Colonic mucosa (tissue), 4 donors: ENCODE measurements around the gene NIPSNAP3A. TPM values are rescaled to one million over a fixed set of nuclear protein-coding genes. Genes with fewer than 3 reads are reported as not detected.
"Not testable (repeated sequence)": the region's sequence is repeated elsewhere in the genome, so short reads cannot be mapped to it uniquely, and the experiment has no call there.

Experiments
- DNase-seq: peaks from one replicate; pipeline ENCODE4 v3.0.0-alpha.2; 2020
- H3K27ac ChIP-seq: fragments of 200-600 bp; one replicate; pipeline ENCODE4 v1.8.0; 2021
- H3K27me3 ChIP-seq: fragments of 200-600 bp; one replicate; pipeline ENCODE4 v1.8.0; 2021
- H3K36me3 ChIP-seq: fragments of 200-600 bp; one replicate; pipeline ENCODE4 v1.8.0; 2021
- H3K4me1 ChIP-seq: fragments of 200-600 bp; one replicate; pipeline ENCODE4 v1.8.0; 2021; ENCODE audit warnings: mild to moderate bottlenecking
- H3K4me3 ChIP-seq: fragments of 200-600 bp; one replicate; pipeline ENCODE4 v1.8.0; 2021
- H3K9ac ChIP-seq, 2 donors: one replicate each; pipeline ENCODE4 v1.7.0; 2013; ENCODE audit warnings: control low read depth in 2 of 2, low read depth in 2 of 2, low read length in 2 of 2
- H3K9me3 ChIP-seq: fragments of 200-600 bp; one replicate; pipeline ENCODE4 v1.8.0; 2021
- intact Hi-C: fragments of 100-400 bp; cut with DNase I; formaldehyde crosslinking; loops from one replicate; pipeline ENCODE4 v1.14.1; 2022
- total RNA-seq, 2 donors: library from RNA; stranded (reverse); fragmentation: NEBNext Ultra II Directional in 1 of 2; extraction: Animal tissue kit (Norgen Biotek cat#: 25700) in 1 of 2; gene quantifications; one replicate each; pipeline ENCODE4 v1.2.1, GENCODE V29; 2021
- TF ChIP-seq, protein P1 (sequence below): fragments of 200-600 bp; IDR thresholded peaks from one replicate; pipeline ENCODE4 v1.8.0; 2022; ENCODE audit warnings: antibody characterized with exemption, mild to moderate bottlenecking
- donor health status: healthy.
- donor health status: DM: no; HTN: no; CAD: no.
- donor health status: DM: no; HTN: no; CAD: no.

The NIPSNAP3A gene
- total RNA-seq, 2 donors from 2014 or later, result 25.4 to 49.6 TPM

DNA sequence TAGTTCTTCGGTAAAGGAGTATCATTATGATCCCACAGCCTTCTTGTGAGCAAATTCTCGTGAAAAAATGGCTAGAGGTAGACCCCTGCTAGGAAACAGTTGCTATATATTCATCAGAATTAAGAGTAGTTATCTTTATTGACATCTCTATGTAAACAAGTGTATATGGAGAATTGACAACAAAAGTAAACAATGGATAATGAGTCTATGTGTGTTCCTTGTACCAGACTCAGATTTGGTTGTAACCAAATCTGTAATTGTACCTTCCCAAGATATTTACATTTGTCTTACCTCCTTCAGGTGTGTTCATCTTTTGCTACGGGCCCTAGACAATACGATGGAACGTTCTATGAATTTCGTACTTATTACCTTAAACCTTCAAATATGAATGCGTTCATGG, 18.5 kb downstream of the NIPSNAP3A start:
- no peaks in the 10 kb centered on the region for H3K27me3 ChIP-seq
- H3K27ac ChIP-seq, result no peak overlapping the region
- TF ChIP-seq, protein P1, sequence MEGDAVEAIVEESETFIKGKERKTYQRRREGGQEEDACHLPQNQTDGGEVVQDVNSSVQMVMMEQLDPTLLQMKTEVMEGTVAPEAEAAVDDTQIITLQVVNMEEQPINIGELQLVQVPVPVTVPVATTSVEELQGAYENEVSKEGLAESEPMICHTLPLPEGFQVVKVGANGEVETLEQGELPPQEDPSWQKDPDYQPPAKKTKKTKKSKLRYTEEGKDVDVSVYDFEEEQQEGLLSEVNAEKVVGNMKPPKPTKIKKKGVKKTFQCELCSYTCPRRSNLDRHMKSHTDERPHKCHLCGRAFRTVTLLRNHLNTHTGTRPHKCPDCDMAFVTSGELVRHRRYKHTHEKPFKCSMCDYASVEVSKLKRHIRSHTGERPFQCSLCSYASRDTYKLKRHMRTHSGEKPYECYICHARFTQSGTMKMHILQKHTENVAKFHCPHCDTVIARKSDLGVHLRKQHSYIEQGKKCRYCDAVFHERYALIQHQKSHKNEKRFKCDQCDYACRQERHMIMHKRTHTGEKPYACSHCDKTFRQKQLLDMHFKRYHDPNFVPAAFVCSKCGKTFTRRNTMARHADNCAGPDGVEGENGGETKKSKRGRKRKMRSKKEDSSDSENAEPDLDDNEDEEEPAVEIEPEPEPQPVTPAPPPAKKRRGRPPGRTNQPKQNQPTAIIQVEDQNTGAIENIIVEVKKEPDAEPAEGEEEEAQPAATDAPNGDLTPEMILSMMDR, result no peak
- H3K36me3 ChIP-seq, result no peaks in the 10 kb centered on the region
- no peak overlapping the region for H3K9ac ChIP-seq
- peaks cover 8% of the 10 kb centered on the region for H3K4me1 ChIP-seq
- H3K4me3 ChIP-seq, result no peak overlapping the region
- no peaks in the 10 kb centered on the region for H3K9me3 ChIP-seq
- no peak for DNase-seq
- intact Hi-C loops, result no loop called here

DNA sequence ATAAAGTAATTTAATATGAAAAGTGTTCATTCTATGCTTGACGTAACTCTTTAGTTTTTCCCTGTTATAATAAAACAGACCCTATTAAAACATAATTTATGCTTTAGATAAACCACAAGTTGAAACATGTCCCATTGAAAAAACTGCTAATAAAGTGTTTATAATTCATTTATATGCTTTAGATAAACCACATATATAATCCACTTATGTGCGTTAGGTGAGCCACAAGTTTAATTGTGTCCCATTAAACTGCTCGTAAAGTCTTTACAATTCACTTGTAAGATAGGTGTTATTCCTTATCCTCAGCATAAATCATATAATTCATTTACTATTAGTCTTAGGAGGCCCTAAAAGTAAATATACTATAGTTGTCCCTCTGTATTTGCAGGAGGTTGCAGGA, 20.0 kb downstream of the NIPSNAP3A start:
- H3K4me3 ChIP-seq, result no peak overlapping the region
- H3K36me3 ChIP-seq, result no peaks in the 10 kb centered on the region
- H3K9ac ChIP-seq, result no peak overlapping the region
- intact Hi-C loops, result no loop called here
- no peak for DNase-seq
- no peaks in the 10 kb centered on the region for H3K27me3 ChIP-seq
- TF ChIP-seq, protein P1, result no peak
- no peaks in the 10 kb centered on the region for H3K9me3 ChIP-seq
- peaks cover 8% of the 10 kb centered on the region for H3K4me1 ChIP-seq
- no peak overlapping the region for H3K27ac ChIP-seq

DNA sequence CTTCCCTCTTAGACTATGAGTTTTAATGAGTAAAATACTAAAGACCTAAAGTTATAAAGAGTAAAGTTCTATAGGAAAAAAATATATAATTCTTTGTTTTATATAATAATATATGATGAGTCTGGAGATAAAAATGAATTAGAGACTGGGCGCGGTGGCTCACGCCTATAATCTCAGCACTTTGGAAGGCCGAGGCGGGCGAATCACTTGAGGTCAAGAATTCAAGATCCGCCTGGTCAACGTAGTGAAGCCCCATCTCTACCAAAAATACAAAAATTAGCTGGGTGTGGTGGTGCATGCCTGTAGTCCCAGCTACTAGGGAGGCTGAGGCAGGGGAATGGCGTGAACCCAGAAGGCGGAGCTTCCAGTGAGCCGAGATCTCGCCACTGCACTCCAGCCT, 21.5 kb downstream of the NIPSNAP3A start:
- H3K4me1 ChIP-seq, DNase-seq, H3K27me3 ChIP-seq, H3K36me3 ChIP-seq, H3K9me3 ChIP-seq, H3K27ac ChIP-seq, intact Hi-C loops, H3K4me3 ChIP-seq, H3K9ac ChIP-seq: not testable (repeated sequence)

DNA sequence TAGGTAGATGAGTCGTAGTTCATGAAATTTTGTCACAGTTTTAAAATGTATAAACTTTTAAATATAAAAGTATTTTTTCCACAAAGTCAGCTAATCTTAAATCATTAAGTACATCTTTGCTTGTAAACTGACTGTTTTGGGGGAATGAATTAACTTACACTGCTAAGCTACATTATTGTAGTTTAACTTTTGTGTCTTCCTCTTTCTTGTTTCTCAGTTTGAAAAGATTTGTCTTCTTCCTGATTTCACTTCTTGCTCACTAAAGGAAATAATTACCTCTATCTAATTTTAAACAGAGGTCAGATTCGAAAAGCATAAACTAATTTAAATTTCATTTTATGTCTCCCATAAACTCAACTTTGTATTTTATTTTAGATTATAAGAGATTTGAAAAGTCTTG, 22.2 kb downstream of the NIPSNAP3A start:
- DNase-seq, result no peak
- H3K9me3 ChIP-seq, result no peaks in the 10 kb centered on the region
- peaks cover 8% of the 10 kb centered on the region for H3K4me1 ChIP-seq
- intact Hi-C loops, result no loop called here
- H3K4me3 ChIP-seq, result no peak overlapping the region
- no peaks in the 10 kb centered on the region for H3K36me3 ChIP-seq
- no peaks in the 10 kb centered on the region for H3K27me3 ChIP-seq
- no peak overlapping the region for H3K9ac ChIP-seq
- H3K27ac ChIP-seq, result no peak overlapping the region
- TF ChIP-seq, protein P1, result no peak

DNA sequence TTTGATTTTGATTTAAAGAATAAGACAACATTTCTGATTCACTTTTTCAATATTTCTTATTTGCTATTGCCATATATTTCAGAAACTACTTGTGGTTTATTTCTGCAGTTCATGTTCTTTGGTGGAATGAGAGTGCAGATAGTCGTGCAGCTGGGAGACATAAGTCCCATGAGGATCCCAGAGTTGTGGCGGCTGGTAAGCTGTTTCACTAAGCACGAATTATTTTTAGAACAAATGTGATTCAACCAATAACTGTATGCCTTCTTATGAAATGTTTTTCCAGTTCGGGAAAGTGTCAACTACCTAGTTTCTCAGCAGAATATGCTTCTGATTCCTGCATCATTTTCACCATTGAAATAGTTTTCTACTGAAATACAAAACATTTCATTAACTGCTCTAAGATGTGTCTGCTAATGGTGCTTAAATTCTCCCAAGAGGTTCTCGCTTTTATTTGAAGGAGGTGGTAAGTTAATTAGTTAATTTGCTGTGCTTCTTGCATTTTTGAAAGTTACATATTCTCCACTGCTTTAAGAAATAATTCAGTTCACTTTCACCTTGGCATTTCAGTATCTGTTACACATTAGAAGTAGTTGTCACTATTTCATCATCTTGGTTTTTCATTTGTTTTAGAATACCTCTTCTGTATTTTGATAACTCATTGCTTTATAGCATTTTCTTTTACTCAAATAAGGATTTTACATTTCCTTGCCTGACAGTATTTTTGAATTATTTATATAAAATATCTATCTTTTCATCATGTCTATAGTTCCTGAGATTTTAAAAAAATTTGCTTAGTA, 25.4 kb downstream of the NIPSNAP3A start:
- TF ChIP-seq, protein P1, result no peak
- no peak overlapping the region for H3K4me3 ChIP-seq
- no peaks in the 10 kb centered on the region for H3K9me3 ChIP-seq
- DNase-seq, result no peak
- intact Hi-C loops, result no loop called here
- H3K27me3 ChIP-seq, result no peaks in the 10 kb centered on the region
- no peak overlapping the region for H3K9ac ChIP-seq
- H3K27ac ChIP-seq, result no peak overlapping the region
- H3K4me1 ChIP-seq, result no peaks in the 10 kb centered on the region
- no peaks in the 10 kb centered on the region for H3K36me3 ChIP-seq

DNA sequence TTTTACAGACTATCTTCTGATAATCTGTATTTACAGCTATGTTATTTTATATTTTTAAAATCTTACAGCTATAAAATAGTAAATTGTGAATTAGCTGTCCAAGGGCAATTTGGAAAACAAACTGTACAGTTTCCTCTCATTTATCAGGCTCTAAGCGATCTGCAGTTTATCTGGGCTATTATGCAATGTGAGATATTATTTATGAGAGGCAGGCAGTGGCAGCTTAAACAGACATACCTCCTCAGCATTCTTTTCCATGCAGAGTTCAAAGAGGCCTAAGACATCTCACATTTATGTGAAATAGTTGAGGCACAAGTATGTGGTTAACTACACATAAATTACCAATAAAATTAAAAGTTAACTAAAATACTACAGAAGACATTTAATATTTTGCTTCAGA, 26.6 kb downstream of the NIPSNAP3A start:
- H3K4me1 ChIP-seq, result no peaks in the 10 kb centered on the region
- no peak overlapping the region for H3K4me3 ChIP-seq
- H3K9me3 ChIP-seq, result no peaks in the 10 kb centered on the region
- DNase-seq, result no peak
- TF ChIP-seq, protein P1, result no peak
- H3K36me3 ChIP-seq, result no peaks in the 10 kb centered on the region
- H3K9ac ChIP-seq, result no peak overlapping the region
- intact Hi-C loops, result no loop called here
- H3K27ac ChIP-seq, result no peak overlapping the region
- H3K27me3 ChIP-seq, result no peaks in the 10 kb centered on the region
